Type B pancreatic cell (in vitro differentiated cells): Measurements from ENCODE around the gene CKMT2. TPM values are rescaled to one million over a fixed set of nuclear protein-coding genes. Genes with fewer than 3 reads are reported as not detected.

Experiments
- DNase-seq: peaks from one replicate; pipeline ENCODE4 v3.0.0; 2021; ENCODE audit warnings: mixed read lengths; ENCODE audit not compliant: unreplicated experiment; ENCODE audit errors: extremely low spot score
- H3K27ac Mint-ChIP-seq: 2 replicates; pipeline ENCODE4 v1.8.0; 2021; ENCODE audit warnings: mild to moderate bottlenecking, mixed read lengths
- H3K27me3 Mint-ChIP-seq: 2 replicates; pipeline ENCODE4 v1.8.0; 2021; ENCODE audit warnings: mixed read lengths
- H3K36me3 Mint-ChIP-seq: 2 replicates; pipeline ENCODE4 v1.8.0; 2021; ENCODE audit warnings: mixed read lengths
- H3K4me1 Mint-ChIP-seq: one replicate; pipeline ENCODE4 v1.8.0; 2021; ENCODE audit warnings: mixed read lengths; ENCODE audit not compliant: unreplicated experiment
- H3K4me3 Mint-ChIP-seq: 2 replicates; pipeline ENCODE4 v1.8.0; 2021; ENCODE audit warnings: mild to moderate bottlenecking, mixed read lengths
- H3K9me3 Mint-ChIP-seq: 2 replicates; pipeline ENCODE4 v1.8.0; 2021; ENCODE audit warnings: mixed read lengths
- total RNA-seq: library from RNA; stranded (reverse); gene quantifications from 2 replicates; pipeline ENCODE4 v1.2.1, GENCODE V29; 2021; ENCODE audit warnings: low replicate concordance
- TF ChIP-seq, protein P1 (sequence below): fragments of 200-600 bp; sonication (generic); conservative IDR thresholded peaks from 2 replicates; pipeline ENCODE4 v1.5.0; 2021; ENCODE audit warnings: antibody characterized with exemption, mild to moderate bottlenecking

Gene CKMT2
- total RNA-seq, 1 donor from 2014 or later = 10.4 TPM

DNA sequence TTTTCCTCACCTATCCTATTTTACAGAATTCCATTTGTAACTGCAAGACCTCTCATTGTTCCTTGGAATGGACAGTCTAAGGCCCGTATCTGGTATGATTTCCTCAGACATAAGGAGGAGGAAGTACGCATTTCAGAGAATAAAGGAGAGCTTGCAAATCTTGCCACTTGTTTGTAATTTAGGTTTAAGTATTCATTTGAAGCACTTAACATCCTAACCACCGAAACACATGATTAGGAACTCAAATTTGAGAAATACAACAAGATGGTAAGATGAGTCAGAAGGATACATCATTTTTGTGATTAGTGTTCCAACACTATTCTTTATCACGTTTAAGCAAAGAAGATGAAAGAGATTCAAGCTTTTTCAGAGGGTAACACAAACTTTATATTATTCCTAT lies 64.4 kb downstream of the CKMT2 start:
- H3K27ac Mint-ChIP-seq = no peak overlapping the region
- H3K9me3 Mint-ChIP-seq = peaks cover 9% of the 10 kb centered on the region
- no peak for DNase-seq
- no peak overlapping the region for H3K4me3 Mint-ChIP-seq
- TF ChIP-seq, protein P1, sequence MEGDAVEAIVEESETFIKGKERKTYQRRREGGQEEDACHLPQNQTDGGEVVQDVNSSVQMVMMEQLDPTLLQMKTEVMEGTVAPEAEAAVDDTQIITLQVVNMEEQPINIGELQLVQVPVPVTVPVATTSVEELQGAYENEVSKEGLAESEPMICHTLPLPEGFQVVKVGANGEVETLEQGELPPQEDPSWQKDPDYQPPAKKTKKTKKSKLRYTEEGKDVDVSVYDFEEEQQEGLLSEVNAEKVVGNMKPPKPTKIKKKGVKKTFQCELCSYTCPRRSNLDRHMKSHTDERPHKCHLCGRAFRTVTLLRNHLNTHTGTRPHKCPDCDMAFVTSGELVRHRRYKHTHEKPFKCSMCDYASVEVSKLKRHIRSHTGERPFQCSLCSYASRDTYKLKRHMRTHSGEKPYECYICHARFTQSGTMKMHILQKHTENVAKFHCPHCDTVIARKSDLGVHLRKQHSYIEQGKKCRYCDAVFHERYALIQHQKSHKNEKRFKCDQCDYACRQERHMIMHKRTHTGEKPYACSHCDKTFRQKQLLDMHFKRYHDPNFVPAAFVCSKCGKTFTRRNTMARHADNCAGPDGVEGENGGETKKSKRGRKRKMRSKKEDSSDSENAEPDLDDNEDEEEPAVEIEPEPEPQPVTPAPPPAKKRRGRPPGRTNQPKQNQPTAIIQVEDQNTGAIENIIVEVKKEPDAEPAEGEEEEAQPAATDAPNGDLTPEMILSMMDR = no peak
- H3K4me1 Mint-ChIP-seq = peaks cover 13% of the 10 kb centered on the region
- H3K27me3 Mint-ChIP-seq = no peaks in the 10 kb centered on the region
- peaks cover 19% of the 10 kb centered on the region for H3K36me3 Mint-ChIP-seq

DNA sequence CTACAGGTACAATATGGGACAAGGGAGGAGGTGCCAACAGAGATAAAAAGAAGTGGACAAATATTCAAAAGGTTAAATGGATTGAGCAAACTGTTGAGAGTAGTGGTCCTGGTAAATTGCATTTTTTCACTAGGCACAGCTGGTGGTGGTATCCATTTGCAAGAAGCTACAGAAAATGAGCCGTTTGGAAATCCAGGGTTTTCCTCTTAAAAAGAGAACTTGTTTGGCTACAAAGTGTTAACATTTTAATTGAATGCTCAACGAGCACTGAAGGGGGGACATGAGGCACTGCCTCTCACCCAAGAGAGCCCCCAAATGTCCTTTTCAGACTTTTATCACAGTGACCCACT lies 67.8 kb downstream of the CKMT2 start:
- no peaks in the 10 kb centered on the region for H3K9me3 Mint-ChIP-seq
- H3K4me3 Mint-ChIP-seq = peak overlapping the region; percentile 98
- no peaks in the 10 kb centered on the region for H3K27me3 Mint-ChIP-seq
- DNase-seq = no peak
- H3K36me3 Mint-ChIP-seq = no peaks in the 10 kb centered on the region
- TF ChIP-seq, protein P1 = no peak
- peak overlapping the region; percentile 96 for H3K27ac Mint-ChIP-seq
- H3K4me1 Mint-ChIP-seq = peaks cover 14% of the 10 kb centered on the region

- no peaks in the 10 kb centered on the region for H3K36me3 Mint-ChIP-seq
- peak within 1 kb of the TSS; percentile 98 for H3K4me3 Mint-ChIP-seq
- H3K9me3 Mint-ChIP-seq = no peaks in the 10 kb centered on the region
- no peaks in the 10 kb centered on the region for H3K27me3 Mint-ChIP-seq
- H3K27ac Mint-ChIP-seq = peak within 1 kb of the TSS; percentile 96
- TF ChIP-seq, protein P1 = peak; percentile 16
- DNase-seq = peak; percentile 91
- H3K4me1 Mint-ChIP-seq = peaks cover 14% of the 10 kb centered on the region
These were observed 68.3 kb downstream of the CKMT2 start, which contains the start of gene ZCCHC9 for GRCh38 chr5:81301271-81302015. Gene ZCCHC9 (plus strand): TSS chr5:81301587. CDS start chr5:81304758, 3,171 bp downstream.

DNA sequence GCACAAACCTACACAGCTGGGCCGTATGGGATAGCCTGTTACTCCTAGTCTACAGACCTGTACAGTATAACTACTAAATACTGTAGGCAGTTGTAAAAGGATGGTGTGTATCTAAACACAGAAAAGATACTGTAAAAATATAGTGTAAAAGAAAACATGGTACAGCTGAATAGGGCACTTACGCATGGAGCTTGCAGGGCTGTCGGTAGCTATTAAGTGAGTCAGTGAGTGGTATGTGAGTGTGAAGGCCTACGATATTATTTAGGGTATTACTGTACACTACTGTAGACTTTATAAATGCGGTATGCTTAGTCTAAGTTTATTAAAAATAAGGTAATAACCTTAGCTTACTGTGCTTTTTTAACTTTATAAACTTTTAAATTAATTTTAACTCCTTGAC lies 69.5 kb downstream of the CKMT2 start:
- no peaks in the 10 kb centered on the region for H3K36me3 Mint-ChIP-seq
- peak overlapping the region; percentile 98 for H3K4me3 Mint-ChIP-seq
- peaks cover 14% of the 10 kb centered on the region for H3K4me1 Mint-ChIP-seq
- TF ChIP-seq, protein P1 = no peak
- peak overlapping the region; percentile 96 for H3K27ac Mint-ChIP-seq
- no peak for DNase-seq
- no peaks in the 10 kb centered on the region for H3K9me3 Mint-ChIP-seq
- no peaks in the 10 kb centered on the region for H3K27me3 Mint-ChIP-seq

DNA sequence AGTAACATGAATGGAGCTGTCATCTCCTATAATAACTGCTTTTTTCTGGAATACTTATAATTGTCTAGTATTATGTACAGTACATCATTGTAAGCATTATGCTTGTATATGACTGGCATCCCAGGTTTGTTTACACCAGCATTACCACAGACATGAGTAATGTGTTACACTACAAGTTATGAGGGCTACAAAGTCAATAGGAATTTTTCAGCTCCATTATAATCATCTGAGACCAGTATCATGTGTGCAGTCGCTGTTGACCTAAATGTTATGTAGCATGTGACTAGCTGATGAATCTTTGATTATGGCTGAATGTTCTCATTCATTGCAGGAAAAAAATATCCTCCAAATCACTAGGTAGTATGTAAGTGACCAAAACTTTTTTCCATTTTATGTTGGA lies 70.4 kb downstream of the CKMT2 start:
- Mint-ChIP-seq H3K36me3 (no peaks in the 10 kb centered on the region), H3K4me1 (peaks cover 14% of the 10 kb centered on the region), H3K9me3 (no peaks in the 10 kb centered on the region), H3K27ac (no peak overlapping the region), H3K4me3 (peak overlapping the region; percentile 77), H3K27me3 (no peaks in the 10 kb centered on the region)
- TF ChIP-seq, protein P1 = no peak
- DNase-seq = no peak
